GM12874 (cell line): ENCODE data around the gene PRPSAP1.

Source experiments
- TF ChIP-seq, protein P1 (sequence below): IDR thresholded peaks from 2 replicates; pipeline ENCODE4 v1.5.1; 2011; ENCODE audit warnings: low read depth, mild to moderate bottlenecking, control low read depth, low read length, moderate library complexity; ENCODE audit not compliant: insufficient read depth

The PRPSAP1 gene

DNA sequence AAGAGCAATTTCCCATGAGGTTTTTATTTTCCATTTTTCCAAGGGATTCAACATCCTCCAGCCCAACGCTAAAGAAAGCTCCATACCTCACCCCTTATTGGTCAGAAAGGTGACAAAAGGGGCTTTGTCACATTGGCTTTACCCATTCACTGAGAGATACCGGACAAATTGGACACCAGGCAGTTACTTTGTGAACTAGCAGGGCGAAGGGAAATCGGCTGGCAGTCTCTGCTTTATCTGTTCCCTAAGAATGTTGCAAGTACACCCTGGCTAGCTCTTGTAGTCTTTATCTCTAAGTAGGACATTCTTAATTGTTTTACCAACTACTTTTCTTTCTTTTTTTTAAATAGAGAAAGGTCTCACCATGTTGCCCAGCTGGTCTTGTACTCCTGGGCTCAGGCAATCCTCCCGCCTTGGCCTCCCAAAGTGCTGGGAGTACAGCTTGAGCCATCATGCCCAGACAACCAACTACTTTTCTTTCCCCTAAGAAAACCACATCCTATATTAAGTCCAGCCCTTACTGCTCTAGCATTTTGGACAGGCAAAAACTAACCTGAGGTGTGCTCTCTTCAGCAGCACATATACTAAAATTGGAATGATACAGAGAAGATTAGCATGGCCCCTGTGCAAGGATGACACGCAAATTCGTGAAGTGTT, 16.8 kb downstream of the PRPSAP1 start:
- TF ChIP-seq, protein P1, sequence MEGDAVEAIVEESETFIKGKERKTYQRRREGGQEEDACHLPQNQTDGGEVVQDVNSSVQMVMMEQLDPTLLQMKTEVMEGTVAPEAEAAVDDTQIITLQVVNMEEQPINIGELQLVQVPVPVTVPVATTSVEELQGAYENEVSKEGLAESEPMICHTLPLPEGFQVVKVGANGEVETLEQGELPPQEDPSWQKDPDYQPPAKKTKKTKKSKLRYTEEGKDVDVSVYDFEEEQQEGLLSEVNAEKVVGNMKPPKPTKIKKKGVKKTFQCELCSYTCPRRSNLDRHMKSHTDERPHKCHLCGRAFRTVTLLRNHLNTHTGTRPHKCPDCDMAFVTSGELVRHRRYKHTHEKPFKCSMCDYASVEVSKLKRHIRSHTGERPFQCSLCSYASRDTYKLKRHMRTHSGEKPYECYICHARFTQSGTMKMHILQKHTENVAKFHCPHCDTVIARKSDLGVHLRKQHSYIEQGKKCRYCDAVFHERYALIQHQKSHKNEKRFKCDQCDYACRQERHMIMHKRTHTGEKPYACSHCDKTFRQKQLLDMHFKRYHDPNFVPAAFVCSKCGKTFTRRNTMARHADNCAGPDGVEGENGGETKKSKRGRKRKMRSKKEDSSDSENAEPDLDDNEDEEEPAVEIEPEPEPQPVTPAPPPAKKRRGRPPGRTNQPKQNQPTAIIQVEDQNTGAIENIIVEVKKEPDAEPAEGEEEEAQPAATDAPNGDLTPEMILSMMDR, result no peak

DNA sequence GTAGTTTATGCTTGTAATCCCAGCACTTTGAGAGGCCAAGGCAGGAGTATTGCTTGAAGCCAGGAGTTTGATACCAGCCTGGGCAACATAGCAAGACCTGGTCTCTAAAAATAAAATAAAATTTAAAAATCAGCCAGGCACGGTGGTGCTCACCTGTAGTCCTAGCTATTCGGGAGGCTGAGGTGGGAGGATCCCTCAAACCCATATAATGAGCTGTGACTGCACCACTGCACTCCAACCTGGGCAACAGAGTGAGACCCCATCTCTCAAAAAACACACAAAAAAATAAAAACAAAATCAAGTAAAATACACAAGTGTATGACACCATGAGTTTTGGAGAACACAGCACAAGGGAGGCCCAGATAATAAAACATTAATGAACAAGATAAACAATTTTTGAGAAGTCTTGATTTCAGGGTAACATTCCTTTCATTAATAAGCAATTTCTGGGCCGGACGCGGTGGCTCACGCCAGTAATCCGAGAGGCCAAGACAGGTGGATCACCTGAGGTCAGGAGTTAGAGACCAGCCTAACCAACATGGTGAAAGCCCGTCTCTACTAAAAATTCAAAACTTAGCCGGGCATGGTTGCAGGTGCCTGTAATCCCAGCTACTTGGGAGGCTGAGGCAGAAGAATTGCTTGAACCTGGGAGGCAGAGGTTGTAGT, 17.9 kb downstream of the PRPSAP1 start:
- TF ChIP-seq, protein P1, result no peak

DNA sequence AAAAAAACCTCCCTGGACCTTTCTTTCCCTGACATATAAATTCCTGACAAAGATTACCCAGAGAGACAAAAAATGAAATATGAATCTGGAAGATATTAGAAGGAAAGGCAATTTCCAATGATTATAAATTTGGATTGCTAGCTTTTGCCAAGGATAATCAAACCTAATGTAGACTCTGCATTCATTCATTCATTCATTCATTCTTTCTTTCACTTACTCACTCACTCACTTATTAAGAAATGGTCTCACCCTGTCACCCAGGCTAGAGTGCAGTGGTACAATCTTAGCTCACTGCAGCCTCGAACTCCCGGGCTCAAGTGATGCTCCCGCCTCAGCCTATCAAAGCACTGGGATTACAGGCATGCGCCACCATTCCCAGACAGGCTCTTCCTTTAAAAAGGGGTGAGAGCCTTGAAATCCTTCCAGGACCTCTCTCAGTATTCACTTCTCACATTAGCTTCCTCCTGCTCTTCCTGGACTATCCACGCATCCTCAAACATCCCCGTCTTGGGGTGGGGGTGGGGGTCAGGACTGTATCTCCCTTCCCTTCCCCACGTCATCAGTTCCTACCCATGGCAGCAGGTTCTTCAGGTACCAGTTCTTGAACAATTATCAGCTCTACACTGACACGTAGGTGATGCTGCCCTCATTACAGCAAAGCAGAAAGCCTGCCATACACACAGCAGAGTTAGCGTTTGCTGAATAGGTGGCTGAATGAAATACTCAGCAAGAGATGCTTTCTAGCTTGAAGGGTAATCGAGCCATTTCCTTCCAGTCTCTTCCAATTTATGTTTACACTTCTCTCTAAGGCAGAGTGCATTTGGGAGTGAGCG, 19.8 kb downstream of the PRPSAP1 start:
- TF ChIP-seq, protein P1, result no peak

DNA sequence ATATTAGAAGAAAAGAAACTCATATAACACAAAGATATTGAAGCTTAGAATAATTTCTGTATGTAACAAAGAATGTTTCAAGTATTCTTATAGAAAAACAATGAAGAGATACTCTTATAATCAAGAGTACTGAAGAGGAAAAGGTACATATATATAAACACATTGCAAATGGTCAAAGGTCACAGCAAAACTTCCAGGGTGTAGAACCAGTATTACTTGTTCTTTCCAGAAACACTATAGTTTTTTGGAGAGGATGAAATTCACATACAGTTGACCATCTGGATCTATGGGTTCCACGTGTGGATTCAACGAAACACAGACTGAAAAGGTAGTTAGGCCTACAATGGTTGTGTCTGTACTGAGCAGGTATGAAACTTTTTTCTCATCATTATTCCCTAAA, 22.6 kb downstream of the PRPSAP1 start:
- TF ChIP-seq, protein P1, result no peak

DNA sequence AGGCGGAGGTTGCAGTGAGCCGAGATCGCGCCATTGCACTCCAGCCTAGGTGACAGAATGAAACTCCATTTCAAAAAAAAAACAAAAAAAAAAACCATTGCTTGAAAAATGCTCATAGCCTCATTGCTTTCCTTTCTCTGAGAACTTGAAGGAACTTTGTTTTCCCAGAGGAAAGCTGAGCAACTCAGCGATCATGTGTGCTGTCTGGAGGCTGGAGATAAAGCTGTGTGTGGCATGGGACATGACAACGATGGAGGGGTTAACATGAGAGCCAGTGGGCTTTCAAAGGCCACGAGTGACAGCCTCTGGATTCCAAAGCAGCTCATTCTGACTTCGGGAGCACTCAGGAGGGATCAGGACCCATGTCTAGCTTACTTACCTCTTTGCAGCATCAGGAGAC, 24.1 kb downstream of the PRPSAP1 start:
- TF ChIP-seq, protein P1, result no peak

DNA sequence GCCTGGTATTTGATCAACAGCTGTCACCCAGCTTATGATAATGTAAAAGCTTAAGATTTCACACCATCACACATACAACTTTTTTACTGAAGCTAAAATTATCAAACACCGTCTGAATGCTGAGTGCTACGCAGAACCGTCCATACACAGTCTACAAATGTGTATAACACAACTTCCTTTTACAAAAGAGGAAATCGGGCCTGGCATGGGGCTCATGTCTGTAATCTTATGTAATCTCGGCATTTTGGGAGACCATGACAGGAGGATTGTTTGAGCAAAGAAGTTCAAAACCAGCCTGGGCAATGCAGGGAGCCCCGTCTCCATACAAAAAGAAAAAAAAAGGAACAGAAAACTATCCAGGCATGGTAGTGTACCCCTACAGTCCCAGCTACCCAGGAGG, 26.0 kb downstream of the PRPSAP1 start:
- TF ChIP-seq, protein P1, result no peak

DNA sequence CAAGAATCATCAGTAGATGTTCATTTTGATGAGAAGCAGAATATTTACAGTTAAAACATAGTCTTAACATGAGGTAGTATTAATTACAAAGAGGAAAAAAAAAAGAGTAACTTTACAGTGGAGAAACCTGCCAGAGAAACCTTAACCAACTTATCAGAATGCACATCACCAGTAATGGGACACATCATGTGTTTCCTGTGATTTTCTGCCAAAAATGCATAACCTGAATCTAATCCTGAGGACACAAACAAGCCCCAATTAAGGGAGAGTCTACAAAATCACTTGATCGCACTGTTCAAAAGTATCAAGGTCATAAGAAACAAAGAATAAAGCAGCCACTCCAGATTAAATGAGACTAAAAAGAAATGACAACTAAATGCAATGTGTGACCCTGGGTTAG, 27.4 kb downstream of the PRPSAP1 start:
- TF ChIP-seq, protein P1, result no peak
